Pulmonary artery endothelial cell (primary cell): ENCODE measurements around the gene APEX1. TPM values are rescaled to one million over a fixed set of nuclear protein-coding genes. Genes with fewer than 3 reads are reported as not detected.

ENCODE experiments used
- total RNA-seq: library from RNA; depleted of rRNA; stranded (reverse); fragments of >200 nt; gene quantifications from 2 replicates; pipeline ENCODE4 v1.2.3, GENCODE V29; 2014

The APEX1 gene
- total RNA-seq, 1 donor from 2014 or later = 143 TPM

Other genes with a start within 250 kb of the APEX1 start
- not detected in 2 replicates for gene OR11H6, start 231.5 kb upstream of the APEX1 start, total RNA-seq
- gene OR11H7, start 226.2 kb upstream of the APEX1 start, total RNA-seq = not detected in 2 replicates
- gene OR11H4, start 215.9 kb upstream of the APEX1 start, total RNA-seq = not detected in 2 replicates
- 16.8 and 30.2 TPM in 2 replicates for gene TTC5, start 149.3 kb upstream of the APEX1 start, total RNA-seq
- 26.7 and 49.1 TPM in 2 replicates for gene CCNB1IP1, start 121.9 kb upstream of the APEX1 start, total RNA-seq
- gene PARP2, start 111.6 kb upstream of the APEX1 start, total RNA-seq = 9.0 and 14.1 TPM in 2 replicates
- gene TEP1, start 41.7 kb upstream of the APEX1 start, total RNA-seq = 16.6 and 28.2 TPM in 2 replicates
- under 0.01 and 0.04 TPM in 2 replicates for gene KLHL33, start 19.1 kb upstream of the APEX1 start, total RNA-seq
- gene OSGEP, start 414 bp upstream of the APEX1 start, total RNA-seq = 38.4 and 42.6 TPM in 2 replicates
- gene PIP4P1, start 6.2 kb downstream of the APEX1 start, total RNA-seq = 21.0 and 22.0 TPM in 2 replicates
- 219 and 286 TPM in 2 replicates for gene PNP, start 14.2 kb downstream of the APEX1 start, total RNA-seq
- gene RNASE10, start 50.3 kb downstream of the APEX1 start, total RNA-seq = 0.33 TPM in 1 of 2 replicates, not detected in the other
- gene RNASE9, start 105.8 kb downstream of the APEX1 start, total RNA-seq = not detected in 2 replicates
- gene RNASE11, start 132.8 kb downstream of the APEX1 start, total RNA-seq = not detected in 2 replicates
- gene RNASE12, start 136.2 kb downstream of the APEX1 start, total RNA-seq = not detected in 2 replicates
- not detected in 2 replicates for gene OR6S1, start 186.5 kb downstream of the APEX1 start, total RNA-seq
- gene RNASE4, start 229.3 kb downstream of the APEX1 start, total RNA-seq = 4.2 and 18.6 TPM in 2 replicates
- gene ANG, start 233.5 kb downstream of the APEX1 start, total RNA-seq = 4.2 and 6.9 TPM in 2 replicates